Measurements from ENCODE around the gene LRP2. TPM values are rescaled to one million over a fixed set of nuclear protein-coding genes. Genes with fewer than 3 reads are reported as not detected.

The LRP2 gene
- total and polyA plus RNA-seq, 2 of the 4 experiments (the other 2 are of a cell fraction), result not detected

DNA sequence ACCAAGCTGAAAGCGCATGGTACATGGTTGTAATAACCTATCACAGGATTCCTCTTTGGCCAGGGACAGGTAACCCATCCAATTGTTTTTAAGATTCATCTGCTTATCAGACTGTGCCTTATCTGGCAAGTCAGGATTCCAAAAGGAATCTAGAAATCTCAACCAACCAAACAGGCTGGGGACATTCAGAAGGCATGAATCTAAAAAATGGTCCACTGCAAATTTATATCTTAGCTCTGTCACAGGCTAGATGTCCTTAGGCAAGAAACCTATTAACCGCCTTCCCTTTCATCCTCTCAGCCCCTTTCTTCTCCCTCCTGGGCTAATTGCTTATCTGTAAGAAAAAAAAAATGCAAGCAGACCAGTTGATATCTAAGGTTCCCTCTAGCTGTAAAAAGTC lies 4.3 kb downstream of the LRP2 start:
- DNase-seq (no peak), ATAC-seq (ENCODE audit: low read depth) (no peak)
- no peak overlapping the region for H3K18ac ChIP-seq (ENCODE audit: low read depth, low read length)
- intact Hi-C loops (cut with micrococcal nuclease), result no loop called here
- no peak overlapping the region for H2BK20ac ChIP-seq (ENCODE audit: low read depth, low read length)
- no peak overlapping the region for H3K4ac ChIP-seq (ENCODE audit: low read depth, low read length)
- dilution Hi-C loops (cut with HindIII; ENCODE audit: low sequenced_read_pairs, unreplicated experiment), result no loop called here
- H3K23ac ChIP-seq (ENCODE audit: low read depth, low read length), result no peak overlapping the region
- H3K4me3 ChIP-seq (ENCODE audit: insufficient read depth, low read depth, low read length), result no peak overlapping the region
- H3K27ac ChIP-seq (ENCODE audit: insufficient read depth, low read length), result no peak overlapping the region
- BruUV-seq (replicated peaks), result no TSS peak
- H4K8ac ChIP-seq (ENCODE audit: low read depth in 2 of 2, low read length in 2 of 2), result no peak overlapping the region
- no peak overlapping the region for H2AK5ac ChIP-seq (ENCODE audit: low read depth, low read length)
- POLR2A ChIA-PET (ENCODE audit: unreplicated experiment), result no interaction called here
- H3K9me1 ChIP-seq (ENCODE audit: insufficient read depth, low read length), result 0 out of 2 replicates have a peak, but pooled peaks cover 3% of the 10 kb centered on the region
- H3K27me3 ChIP-seq (ENCODE audit: control insufficient read depth, insufficient read depth, low read length), result peaks cover 24% of the 10 kb centered on the region
- H2BK120ac ChIP-seq (ENCODE audit: low read depth, low read length), result no peak overlapping the region
- no peak overlapping the region for H2AFZ ChIP-seq (replicated peaks; ENCODE audit: low read length, poor library complexity)
- H3K36me3 ChIP-seq (ENCODE audit: control insufficient read depth, insufficient read depth, low read length), result no peaks in the 10 kb centered on the region
- TF ChIP-seq, protein P1, sequence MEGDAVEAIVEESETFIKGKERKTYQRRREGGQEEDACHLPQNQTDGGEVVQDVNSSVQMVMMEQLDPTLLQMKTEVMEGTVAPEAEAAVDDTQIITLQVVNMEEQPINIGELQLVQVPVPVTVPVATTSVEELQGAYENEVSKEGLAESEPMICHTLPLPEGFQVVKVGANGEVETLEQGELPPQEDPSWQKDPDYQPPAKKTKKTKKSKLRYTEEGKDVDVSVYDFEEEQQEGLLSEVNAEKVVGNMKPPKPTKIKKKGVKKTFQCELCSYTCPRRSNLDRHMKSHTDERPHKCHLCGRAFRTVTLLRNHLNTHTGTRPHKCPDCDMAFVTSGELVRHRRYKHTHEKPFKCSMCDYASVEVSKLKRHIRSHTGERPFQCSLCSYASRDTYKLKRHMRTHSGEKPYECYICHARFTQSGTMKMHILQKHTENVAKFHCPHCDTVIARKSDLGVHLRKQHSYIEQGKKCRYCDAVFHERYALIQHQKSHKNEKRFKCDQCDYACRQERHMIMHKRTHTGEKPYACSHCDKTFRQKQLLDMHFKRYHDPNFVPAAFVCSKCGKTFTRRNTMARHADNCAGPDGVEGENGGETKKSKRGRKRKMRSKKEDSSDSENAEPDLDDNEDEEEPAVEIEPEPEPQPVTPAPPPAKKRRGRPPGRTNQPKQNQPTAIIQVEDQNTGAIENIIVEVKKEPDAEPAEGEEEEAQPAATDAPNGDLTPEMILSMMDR (conservative IDR thresholded peaks at IDR 0.05; ENCODE audit: low read depth, low read length), result no peak
- TF ChIP-seq MAZ (IDR thresholded peaks at IDR 0.05; ENCODE audit: borderline replicate concordance, low read depth, low read length) (no peak), RAD21 (IDR thresholded peaks at IDR 0.05; ENCODE audit: low read length) (no peak), BHLHE40 (IDR thresholded peaks at IDR 0.05; ENCODE audit: low read depth, low read length) (no peak), MAFK (IDR thresholded peaks at IDR 0.05; ENCODE audit: low read depth, low read length) (no peak), SMC3 (IDR thresholded peaks at IDR 0.05; ENCODE audit: low read depth, low read length) (no peak), MXI1 (IDR thresholded peaks at IDR 0.05; ENCODE audit: borderline replicate concordance, low read depth, low read length) (no peak), POLR2A (IDR thresholded peaks at IDR 0.05; ENCODE audit: low read depth, low read length) (no peak), CHD1 (IDR thresholded peaks at IDR 0.05; ENCODE audit: low read depth, low read length) (no peak), NFE2L2 (IDR thresholded peaks at IDR 0.05; ENCODE audit: low read depth, low read length) (no peak), CEBPB (IDR thresholded peaks at IDR 0.05; ENCODE audit: low read depth, low read length) (no peak), RFX5 (IDR thresholded peaks at IDR 0.05; ENCODE audit: low read depth, low read length) (no peak), FOS (IDR thresholded peaks at IDR 0.05; ENCODE audit: low read depth, low read length) (no peak)
- TF ChIP-seq, protein P2, sequence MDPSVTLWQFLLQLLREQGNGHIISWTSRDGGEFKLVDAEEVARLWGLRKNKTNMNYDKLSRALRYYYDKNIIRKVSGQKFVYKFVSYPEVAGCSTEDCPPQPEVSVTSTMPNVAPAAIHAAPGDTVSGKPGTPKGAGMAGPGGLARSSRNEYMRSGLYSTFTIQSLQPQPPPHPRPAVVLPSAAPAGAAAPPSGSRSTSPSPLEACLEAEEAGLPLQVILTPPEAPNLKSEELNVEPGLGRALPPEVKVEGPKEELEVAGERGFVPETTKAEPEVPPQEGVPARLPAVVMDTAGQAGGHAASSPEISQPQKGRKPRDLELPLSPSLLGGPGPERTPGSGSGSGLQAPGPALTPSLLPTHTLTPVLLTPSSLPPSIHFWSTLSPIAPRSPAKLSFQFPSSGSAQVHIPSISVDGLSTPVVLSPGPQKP (IDR thresholded peaks at IDR 0.05; ENCODE audit: borderline replicate concordance, low read depth, low read length), result no peak
- TF ChIP-seq, protein P3, sequence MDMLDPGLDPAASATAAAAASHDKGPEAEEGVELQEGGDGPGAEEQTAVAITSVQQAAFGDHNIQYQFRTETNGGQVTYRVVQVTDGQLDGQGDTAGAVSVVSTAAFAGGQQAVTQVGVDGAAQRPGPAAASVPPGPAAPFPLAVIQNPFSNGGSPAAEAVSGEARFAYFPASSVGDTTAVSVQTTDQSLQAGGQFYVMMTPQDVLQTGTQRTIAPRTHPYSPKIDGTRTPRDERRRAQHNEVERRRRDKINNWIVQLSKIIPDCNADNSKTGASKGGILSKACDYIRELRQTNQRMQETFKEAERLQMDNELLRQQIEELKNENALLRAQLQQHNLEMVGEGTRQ (IDR thresholded peaks at IDR 0.05; ENCODE audit: low read depth, low read length), result no peak
- no peak overlapping the region for H4K5ac ChIP-seq (ENCODE audit: low read depth, low read length)
- no peak overlapping the region for H2AK9ac ChIP-seq (replicated peaks; ENCODE audit: low read depth, low read length, poor library complexity)
- no peak overlapping the region for H3K9ac ChIP-seq (ENCODE audit: low read depth, low read length)
- H3K4me2 ChIP-seq (ENCODE audit: low read depth, low read length), result no peak overlapping the region
- in situ Hi-C loops (cut with MboI; ENCODE audit: low sequenced_read_pairs), result no loop called here
- no peaks in the 10 kb centered on the region for H3K9me3 ChIP-seq (ENCODE audit: control insufficient read depth, insufficient read depth, low read length)
- no peak overlapping the region for H3K14ac ChIP-seq (replicated peaks; ENCODE audit: low read depth, low read length)
- H4K91ac ChIP-seq (ENCODE audit: insufficient read depth, low read depth, low read length), result no peak overlapping the region
- no peak overlapping the region for H2BK15ac ChIP-seq (ENCODE audit: low read depth, low read length)
- WGBS, 2 experiments (ENCODE audit: extremely low coverage in 2 of 2, insufficient read length in 1 of 2), result no CpG with 5 or more reads among the region's 2 CpGs
- peaks cover 3% of the 10 kb centered on the region; the same call in 1 of the 2 replicates for H3K4me1 ChIP-seq (ENCODE audit: control insufficient read depth, insufficient read depth, low read length)
- no peak overlapping the region for H2BK5ac ChIP-seq (ENCODE audit: low read depth, low read length, poor library complexity, severe bottlenecking)
- CTCF ChIA-PET, result interaction anchor here (0.6 kb wide), 1 partner anchor 1404 kb away, joined by 3 read pairs; no protein-coding TSS in a partner anchor
- H3K79me1 ChIP-seq (ENCODE audit: low read depth in 1 of 2, low read length in 2 of 2), result no peaks in the 10 kb centered on the region
- H4K20me1 ChIP-seq (ENCODE audit: insufficient read depth, low read length), result no peaks in the 10 kb centered on the region
- H3K56ac ChIP-seq (ENCODE audit: extremely low read depth, insufficient read depth, low read length), result no peak overlapping the region
